HG03139 (cell line): ENCODE data around the gene ARCN1.
"Not testable (repeated sequence)": the region's sequence is repeated elsewhere in the genome, so short reads cannot be mapped to it uniquely, and the experiment has no call there.

ENCODE experiments used
- ATAC-seq: cut with Tn5 transposase; IDR thresholded peaks from one replicate; pipeline ENCODE4 v1.9.1; 2021; ENCODE audit not compliant: unreplicated experiment

The ARCN1 gene

GRCh38 chr11:118604566-118604965, 32.4 kb downstream of the ARCN1 start:
- no peak for ATAC-seq

- ATAC-seq = no peak
Observed at GRCh38 chr11:118605116-118605867, 33.1 kb downstream of the ARCN1 start.

DNA sequence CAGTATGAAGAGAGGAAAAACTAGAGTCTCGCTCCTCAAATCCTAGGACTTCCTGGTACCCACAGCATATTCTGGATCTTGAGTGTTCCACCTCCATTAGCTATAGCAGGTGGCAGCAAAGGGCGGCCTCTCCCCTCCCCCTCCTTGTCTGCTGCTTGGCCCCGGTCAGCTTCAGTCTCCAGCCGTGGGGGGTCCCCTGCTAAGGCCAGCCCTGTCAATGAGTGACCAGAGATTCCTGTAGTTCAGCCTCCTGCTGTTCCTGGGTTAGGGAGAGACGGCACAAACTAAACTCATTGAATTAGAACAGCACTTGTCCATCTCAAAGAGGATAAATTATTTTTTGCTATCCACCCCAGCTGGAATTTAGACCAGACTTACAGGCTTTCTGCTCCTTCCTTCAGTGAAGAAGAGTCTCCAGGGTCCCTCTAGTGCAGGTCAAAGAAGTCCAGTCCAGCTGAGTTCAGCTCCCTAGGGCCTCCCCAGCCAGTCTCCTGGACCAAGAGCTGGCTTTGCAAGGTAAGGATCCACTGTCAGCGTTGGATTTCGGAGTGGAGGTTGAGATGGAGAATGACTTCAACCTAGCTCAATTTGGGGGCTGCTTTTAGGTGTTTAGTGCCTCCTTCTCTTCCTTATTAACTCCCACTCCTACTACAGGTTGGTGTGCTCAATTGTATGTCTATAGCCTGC, 34.1 kb downstream of the ARCN1 start:
- no peak for ATAC-seq

DNA sequence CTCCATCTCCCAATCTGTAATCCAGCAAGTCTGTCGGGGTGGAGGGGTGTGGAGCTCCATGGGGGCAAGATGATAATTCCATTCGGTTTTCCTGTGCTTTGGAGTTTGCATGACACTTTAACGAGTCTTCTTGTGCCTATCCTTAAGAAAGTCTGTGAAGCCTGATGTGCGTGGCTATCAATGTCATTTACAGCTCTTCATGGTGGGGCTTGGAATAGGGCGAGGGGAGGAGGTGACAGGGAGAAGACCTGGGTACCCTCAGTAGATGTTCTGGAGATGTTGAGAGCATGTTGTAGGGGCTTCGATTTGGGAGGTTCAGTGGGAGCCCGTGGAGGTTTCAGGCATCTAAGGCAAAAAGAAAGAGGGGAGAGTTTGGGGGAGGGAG, 34.6 kb downstream of the ARCN1 start:
- ATAC-seq = no peak

- no peak for ATAC-seq
Observed at GRCh38 chr11:118607401-118608359, 35.5 kb downstream of the ARCN1 start, which contains the start of gene PHLDB1. PHLDB1 (plus strand) TSS chr11:118607615; CDS start chr11:118613837, 6,222 bp downstream.

DNA sequence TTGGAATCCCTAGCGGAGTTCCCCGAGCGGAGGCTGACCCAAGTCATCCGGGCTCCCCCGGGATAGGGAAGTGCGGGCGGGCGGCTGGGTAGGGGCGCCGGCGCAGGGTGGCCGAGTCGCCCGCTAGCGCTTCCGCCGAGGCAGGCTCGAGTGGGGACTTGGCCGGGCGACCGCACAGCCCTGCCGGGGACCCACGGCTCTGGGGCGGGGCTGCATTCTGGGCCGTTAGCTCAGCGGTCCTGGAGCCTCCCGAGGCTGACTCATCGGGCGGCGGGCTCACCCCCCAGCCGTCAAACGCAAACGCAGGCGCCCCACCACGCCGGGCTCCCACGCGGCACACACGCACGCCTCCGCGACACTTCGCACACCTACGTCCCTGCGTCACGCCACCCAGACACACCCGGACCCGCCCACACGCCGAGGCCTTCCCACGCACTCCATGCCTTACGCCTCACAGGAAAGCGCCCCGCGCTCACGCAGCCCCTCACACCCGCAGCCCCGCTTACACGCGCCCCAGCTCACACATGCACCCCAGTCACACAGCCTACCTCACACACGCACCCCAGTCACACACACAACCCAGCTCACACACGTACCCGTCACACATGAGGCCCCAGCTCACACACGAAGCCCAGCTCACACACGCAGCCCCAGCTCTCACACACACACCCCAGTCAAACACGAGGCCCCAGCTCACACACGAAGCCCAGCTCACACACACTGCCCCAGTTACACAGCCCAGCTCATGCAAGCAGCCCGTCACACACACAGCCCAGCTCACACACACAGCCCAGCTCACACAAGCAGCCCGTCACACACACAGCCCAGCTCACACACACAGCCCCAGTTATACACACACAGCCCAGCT, 36.4 kb downstream of the ARCN1 start:
- no peak for ATAC-seq

- ATAC-seq = no peak
Observed at GRCh38 chr11:118609380-118610224, 37.4 kb downstream of the ARCN1 start.

GRCh38 chr11:118610225-118610772, 38.1 kb downstream of the ARCN1 start:
- ATAC-seq = no peak

- no peak for ATAC-seq
Observed at GRCh38 chr11:118610773-118611432, 38.7 kb downstream of the ARCN1 start.

DNA sequence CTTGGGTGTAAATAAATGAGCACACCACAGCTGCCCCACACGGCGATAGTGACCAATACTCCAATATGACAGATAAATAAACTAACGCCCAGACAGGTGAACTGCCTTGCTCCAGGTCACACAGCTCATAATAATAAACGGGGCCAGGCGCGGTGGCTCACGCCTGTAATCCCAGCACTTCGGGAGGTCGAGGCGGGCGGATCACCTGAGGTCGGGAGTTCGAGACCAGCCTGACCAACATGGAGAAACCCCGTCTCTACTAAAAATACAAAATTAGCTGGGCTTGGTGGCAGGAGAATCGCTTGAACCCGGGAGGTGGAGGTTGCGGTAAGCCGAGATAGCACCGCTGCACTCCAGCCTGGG, 39.2 kb downstream of the ARCN1 start:
- ATAC-seq = not testable (repeated sequence)

- ATAC-seq = no peak
Observed at GRCh38 chr11:118612378-118612777, 40.2 kb downstream of the ARCN1 start.

GRCh38 chr11:118614511-118614910, 42.3 kb downstream of the ARCN1 start:
- ATAC-seq = no peak

GRCh38 chr11:118615282-118615975, 43.2 kb downstream of the ARCN1 start:
- no peak for ATAC-seq

DNA sequence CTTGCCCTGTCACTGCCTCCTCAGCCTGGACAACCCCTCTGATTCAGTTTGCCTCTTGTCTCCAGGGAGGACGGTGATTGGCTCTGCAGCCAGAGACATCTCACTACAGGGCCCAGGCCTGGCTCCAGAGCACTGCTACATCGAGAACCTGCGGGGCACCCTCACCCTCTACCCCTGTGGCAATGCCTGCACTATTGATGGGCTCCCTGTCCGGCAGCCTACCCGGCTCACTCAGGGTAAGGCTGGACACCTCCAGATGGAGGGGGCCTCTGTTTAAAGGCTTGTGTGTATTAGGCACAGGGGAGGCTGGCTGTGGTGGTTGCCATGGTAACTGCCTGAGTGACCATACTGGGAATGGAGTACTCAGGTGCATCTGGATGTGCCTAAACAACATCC, 43.8 kb downstream of the ARCN1 start:
- no peak for ATAC-seq

DNA sequence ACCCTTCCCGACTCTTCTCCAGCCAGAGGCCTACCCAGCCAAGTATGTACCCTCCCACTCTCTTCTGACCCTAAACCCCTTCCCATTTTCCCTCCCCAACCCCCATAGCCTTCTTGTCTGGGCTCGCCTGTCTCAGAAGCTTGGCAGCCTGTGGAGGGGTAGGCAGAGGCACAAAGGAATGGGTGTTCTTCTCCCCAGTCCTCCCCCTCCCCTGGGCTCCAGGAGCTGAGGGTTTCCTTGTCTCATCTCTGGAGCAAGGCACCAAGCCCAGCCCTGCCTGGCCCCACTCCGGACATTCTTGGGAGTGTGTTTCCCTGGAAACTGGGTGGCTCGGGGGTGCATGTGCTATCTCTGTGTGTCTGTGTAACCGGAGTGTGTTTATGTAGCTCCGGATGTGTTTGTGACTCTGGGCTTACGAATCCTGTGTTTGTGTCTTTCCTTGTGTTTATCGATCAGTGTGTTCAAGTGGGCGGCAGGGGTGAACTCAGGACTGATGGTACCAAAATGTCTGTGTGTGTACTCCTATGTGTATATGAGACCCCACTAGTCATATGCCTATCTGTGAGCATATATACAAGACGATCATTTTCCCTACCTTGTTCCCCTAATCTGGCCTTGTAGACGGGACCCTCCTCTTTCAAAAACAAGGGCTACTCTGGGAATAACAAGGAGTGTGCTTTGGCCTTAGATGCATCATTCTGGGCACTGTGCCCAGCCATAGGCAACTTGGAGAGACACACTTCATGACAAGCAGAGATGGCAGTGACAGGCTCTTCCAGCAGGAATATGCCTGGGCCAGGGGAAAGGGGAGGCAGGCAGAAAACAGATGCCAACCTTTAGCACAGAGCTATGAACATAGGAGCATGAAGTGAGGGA, 46.1 kb downstream of the ARCN1 start:
- no peak for ATAC-seq

- ATAC-seq = no peak
Observed at GRCh38 chr11:118618991-118619375, 46.8 kb downstream of the ARCN1 start.
